Suppressor macrophage (primary cell): ENCODE measurements around the gene TSPAN6.

Experiments
- DNase-seq, 4 experiments: peaks; one replicate each; pipeline ENCODE4 v3.0.0-alpha.2; 2020 to 2022
- total RNA-seq, 17 experiments: gene quantifications; one replicate each; lab custom pipeline; 2026; ENCODE audit warnings: mixed read lengths in 6 of 17, inconsistent platforms in 3 of 17; lab: John Stamatoyannopoulos, UW

Gene TSPAN6
- 0 to 1.5 (median 0.28) reads per million in 17 experiments for total RNA-seq

DNA sequence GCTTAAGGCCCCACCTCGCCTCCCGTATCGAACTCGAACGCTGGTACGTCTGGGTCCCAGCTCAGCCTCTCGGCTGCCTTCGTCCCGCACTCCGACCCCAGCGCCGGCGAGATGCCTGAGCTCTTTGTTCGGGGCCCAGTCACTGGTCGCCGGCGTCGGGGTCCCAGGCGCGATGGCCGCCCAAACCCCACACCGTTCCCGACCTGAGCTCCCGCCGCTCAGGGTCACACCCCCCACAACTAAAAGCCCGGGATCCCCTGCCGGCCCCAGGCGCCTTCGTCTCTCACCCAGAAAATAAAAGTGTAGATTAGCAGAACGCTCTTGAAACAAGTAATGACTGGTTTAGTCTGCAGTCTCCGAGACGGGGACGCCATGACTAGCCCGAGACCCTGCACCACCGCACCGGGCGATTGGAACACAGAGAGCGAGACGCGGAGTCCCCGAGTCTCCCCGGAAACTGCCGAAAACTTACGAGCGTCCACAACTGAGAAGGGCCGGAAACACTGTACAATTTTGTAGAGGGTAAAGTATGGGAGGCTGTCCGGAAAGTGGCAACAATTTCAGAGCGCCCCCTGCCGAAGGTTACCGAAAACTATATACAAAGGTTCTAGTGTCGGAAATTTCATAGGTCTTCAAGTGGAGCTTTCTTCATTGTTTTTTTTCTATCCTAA lies at the start of gene TSPAN6:
TSPAN6 (minus strand) TSS at position 486 of the 671 bp plus-strand sequence; CDS start at position 374, 112 bp downstream.
- DNase-seq, result peak; percentile 70 to 76 (median 72)

- DNase-seq, result no peak
Measured at GRCh38 chrX:100685997-100686305, 49.3 kb upstream of the TSPAN6 start.

- peak; percentile 72 to 84 (median 78) for DNase-seq
Measured at GRCh38 chrX:100685284-100685996, 48.8 kb upstream of the TSPAN6 start.

DNA sequence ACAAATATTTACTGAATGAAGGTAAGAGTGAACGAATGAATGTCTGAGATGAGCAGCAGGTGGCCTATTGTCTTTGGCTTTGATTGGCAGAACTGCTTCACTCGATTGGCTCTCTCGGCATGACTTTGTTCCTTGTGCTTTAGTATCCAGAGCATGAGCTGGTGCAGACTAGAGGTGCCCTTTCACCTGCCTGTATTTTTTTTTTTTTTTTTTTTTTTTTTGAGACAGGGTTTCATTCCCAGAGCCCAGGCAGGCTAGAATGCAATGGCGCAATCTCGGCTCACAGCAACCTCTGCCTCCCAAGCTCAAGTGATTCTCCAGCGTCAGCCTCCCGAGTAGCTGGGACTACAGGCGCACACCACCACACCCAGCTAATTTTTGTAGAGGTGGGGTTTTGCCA lies 46.3 kb upstream of the TSPAN6 start:
- DNase-seq, result no peak

DNA sequence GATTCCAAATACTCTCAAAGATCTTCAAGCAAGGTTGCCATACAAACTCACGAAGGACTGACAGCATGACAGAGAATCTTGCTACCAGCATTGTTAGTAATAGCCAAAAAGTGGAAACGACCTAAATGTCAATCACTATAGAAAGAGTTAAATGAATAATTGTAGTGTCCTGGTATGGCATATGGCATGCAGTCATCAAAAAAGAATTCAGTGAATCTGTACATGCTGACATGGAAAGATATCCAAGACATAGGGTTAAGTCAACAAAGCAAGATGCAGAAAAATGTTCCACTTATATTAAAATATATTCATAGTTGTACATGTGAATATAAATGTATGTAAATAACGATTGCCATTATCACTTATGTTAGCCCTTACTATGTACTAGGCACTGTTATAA lies 45.0 kb upstream of the TSPAN6 start:
- no peak for DNase-seq

- no peak for DNase-seq
Measured at GRCh38 chrX:100680756-100681155, 44.1 kb upstream of the TSPAN6 start.

DNA sequence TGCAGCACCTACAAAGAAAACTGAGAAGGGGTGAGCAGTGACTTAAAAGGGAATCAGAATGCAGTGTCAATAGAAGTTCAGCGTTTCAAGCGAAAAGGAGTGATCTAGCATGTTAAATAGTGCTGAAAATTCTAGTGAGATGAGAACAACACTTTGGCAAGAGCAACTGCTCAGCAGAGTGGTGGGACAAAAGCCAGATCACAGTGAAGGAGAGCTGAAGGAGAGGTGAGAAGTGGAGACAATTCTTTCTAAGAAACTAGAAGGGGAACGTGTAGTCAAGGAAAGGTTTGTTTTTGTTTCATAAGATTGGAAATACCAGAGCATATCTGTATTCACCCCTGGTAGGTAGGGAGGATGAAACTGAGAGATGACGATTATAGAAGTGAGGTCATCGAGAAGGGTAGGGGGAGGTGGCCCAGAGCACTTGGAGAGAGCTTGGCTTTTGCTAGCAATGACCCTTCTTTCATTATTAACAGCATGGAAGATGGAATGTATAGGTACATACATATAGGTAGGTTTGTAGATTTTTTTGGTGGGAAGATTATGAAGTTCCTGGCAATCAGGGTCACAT lies 41.1 kb upstream of the TSPAN6 start:
- DNase-seq, result no peak

DNA sequence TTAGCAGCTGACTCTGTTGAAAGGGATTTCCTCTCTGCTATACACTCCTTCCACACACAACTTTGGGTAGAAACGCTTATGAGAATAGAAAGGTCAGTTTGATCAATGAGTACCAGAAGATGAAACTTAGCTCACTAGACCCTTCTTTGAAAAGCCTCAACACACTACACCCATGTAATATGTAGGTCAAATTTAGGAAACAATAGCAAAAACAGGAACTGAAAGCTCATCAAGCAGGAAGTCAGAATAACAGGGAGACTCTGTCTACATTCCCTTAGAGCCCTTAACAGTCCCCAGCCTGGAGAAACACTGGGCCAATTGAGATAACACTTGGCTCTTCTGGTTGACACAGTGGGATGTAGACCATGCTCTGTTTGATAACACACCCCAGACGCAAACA lies 38.1 kb upstream of the TSPAN6 start:
- peak; percentile 8 to 61 (median 38) for DNase-seq

DNA sequence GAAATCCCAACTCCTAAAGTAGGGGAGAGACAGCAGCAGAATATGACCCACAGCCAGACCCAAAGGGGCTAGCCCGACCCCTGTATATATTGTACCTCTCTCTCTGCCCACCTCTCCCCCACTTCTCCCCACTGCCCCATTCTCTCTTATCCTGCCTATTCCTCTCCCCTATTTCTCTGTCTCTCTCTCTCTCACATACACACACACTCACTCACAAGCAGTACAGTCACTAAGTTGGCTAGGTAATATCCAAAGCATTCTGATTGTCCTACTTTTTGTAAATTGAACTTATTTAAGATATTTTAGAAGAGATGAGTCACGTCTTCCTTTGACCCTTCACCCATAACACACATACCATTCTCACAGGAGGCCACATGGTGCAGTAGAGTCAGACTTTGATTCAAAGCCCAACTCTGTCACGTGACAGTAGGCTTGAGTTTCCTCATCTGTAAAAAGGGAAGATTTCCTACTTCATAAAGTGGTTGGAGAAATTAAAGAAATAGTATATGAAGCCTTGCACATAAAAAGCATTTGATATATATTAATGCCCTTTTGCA lies 36.9 kb upstream of the TSPAN6 start:
- DNase-seq, result peak; percentile 26 to 51 (median 39)

GRCh38 chrX:100672966-100673365 lies 36.4 kb upstream of the TSPAN6 start:
- no peak for DNase-seq

GRCh38 chrX:100663642-100664041 lies 27.0 kb upstream of the TSPAN6 start:
- no peak for DNase-seq

GRCh38 chrX:100662796-100663195 lies 26.2 kb upstream of the TSPAN6 start:
- peak in 3 of 4 experiments; percentile 21 to 57 (median 44) for DNase-seq

DNA sequence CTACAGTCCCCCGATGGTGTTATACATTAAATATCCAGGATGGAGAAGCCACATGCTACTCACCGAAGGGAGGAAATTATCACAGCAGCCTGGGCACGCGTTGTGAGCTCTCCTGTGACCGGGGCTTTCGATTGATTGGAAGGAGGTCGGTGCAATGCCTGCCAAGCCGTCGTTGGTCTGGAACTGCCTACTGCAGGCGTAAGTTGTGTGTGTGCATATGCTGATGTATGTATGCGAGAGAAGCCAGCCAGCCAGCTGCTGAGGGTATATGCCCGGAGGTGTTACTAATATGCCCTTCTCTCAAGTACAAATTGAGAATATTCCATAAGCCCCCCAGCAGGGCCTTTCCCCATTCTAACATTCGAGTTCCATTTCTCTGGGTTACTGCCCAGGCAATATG lies 25.6 kb upstream of the TSPAN6 start:
- no peak for DNase-seq

DNA sequence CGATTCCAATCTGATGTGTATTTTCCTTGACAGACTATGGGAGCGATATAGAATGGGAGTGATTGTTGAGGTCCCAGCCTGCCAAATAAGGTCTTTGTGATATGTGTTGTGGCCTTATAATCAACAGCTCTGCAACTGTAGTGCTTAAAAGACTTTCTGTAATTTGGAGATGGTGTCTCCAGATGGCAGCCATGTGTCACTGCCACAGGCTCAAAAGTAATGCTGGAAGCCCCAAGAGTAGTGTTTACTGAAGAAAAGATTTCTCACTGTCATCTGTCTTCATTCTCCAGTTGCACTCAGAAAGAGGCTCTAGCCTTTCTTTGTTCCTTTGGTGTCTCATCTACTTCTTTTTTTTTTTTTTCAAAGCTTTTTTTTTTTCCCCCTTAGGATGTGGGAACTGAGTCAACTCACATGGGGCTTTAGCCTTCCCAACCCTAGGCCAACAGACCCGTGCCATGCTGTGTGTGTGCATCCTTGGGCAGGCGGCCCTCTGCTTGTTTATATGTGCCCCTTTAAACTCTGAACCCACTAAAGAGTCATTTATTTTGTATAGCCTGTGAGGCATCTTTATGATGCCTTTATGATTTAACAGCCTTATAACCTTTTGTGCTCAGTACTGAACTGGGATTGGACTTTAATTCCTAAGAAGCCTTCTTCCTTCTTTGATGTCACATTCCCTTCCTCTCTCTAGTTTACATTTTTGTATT lies 23.0 kb upstream of the TSPAN6 start:
- DNase-seq, result no peak

DNA sequence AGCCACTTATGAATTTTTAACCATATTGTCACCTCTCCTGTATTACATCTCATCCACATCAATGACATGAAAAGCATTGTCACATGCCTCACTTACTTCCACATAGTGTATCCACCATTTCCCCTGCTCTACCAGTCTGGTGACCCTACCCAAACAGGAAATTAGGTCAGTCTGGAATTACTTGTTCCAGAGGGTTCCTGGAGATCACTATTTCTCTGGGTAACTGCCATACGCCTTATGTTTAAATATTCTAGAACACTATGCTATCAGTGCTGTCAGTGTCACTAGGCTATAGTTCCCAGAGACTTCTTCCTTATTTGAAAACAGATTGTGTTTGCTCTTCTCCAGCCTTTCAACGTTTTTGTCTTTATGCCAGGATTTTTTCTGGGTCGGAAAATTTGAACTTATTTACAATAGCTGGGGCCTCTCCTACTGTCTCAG lies 22.4 kb upstream of the TSPAN6 start:
- DNase-seq, result peak in 1 of 4 experiments; percentile 22

GRCh38 chrX:100654261-100654660 lies 17.7 kb upstream of the TSPAN6 start:
- no peak for DNase-seq

DNA sequence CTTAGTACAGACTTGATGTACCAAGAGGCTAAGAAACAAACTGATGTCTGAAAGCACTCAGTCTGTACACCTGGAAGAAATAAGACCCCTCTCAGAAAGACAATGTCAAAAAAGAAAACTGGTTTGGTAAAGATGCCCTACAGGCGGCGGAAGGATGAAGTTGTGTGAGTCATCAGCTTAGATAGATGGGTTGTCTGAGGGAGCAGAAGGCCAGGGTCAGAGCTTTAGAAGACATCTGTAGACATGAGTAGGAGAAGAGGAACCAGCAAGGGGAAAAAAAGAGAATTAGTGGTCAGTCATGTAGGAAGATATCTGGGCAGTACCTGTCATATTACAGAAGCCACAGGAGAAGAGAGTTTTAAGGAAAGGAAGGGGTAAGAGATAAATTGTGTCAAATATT lies 15.7 kb upstream of the TSPAN6 start:
- peak in 3 of 4 experiments; percentile 13 to 40 (median 30) for DNase-seq

DNA sequence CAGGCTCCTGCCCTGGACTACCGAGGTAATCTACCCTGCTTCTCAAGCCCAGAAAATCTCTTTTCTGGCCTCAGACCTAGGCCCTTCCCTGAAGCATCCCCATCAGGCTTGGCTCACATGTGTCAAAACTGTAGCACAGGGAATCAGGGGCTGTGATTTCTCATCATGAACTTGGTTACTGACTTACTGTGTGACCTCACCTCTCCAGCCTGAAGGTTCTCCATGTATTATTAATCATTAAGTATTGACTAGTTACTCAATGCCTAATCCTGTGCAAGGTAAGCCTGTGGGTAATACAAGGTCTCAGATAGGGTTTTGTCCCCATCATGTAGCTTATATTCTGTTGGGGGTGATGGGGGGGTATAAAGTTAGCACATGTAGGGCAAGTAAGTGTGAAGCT lies 14.2 kb upstream of the TSPAN6 start:
- no peak for DNase-seq

- DNase-seq, result peak; percentile 58 to 79 (median 72)
Measured at GRCh38 chrX:100649550-100650356, 13.1 kb upstream of the TSPAN6 start.

DNA sequence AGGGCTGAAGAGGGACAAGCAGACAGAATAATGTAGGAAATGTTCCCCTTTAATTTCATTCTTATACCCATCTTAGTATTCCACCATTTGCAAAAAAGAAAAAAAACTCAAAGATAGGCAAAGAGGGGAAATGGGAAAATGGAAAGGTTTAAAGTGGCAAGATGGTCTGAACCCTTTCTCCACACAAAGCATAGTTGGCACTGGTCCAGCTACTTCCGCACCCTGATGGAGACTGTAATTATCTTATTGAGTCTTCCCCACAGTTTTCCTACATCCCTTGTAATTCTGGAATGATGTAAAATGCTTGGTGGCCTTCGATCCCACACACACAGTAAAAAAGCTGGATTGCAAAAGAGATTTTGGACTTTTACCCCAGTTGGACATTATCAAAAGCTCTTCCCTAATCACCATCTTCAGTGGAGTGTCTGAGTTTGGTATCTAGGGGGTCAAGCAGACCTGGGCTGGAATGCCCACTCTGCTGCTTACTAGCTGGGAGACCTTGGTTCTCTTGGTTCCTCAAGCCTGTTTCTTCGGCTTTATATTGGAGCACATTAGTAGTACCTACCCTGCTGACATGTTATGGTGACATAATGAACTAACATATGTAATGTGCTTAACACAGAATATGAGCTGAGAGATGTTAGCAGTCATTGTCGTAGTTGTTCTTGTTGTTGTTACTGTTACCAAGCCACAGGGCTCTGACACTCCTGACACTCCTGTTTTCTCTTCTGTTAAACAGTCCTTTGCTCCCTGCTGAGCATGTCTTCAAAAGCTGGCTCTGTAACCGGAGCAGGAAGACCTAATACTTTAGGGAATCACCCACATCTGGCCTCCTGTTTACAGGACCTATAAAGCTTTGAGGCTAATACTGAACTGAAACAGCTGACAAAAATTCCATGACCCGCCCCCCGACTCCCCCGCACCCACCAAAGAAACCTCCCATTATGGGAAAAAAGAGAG lies 12.1 kb upstream of the TSPAN6 start:
- no peak for DNase-seq

GRCh38 chrX:100647739-100648138 lies 11.1 kb upstream of the TSPAN6 start:
- no peak for DNase-seq
